Left colon (tissue), 2 donors: ENCODE measurements around the gene MAP3K21. TPM values are rescaled to one million over a fixed set of nuclear protein-coding genes. Genes with fewer than 3 reads are reported as not detected.

Experiments used
- ATAC-seq: fragments of 200-7000 bp; cut with Tn5 transposase; one replicate; pipeline ENCODE4 v1.9.1; 2020; ENCODE audit warnings: mild to moderate bottlenecking, moderate library complexity
- DNase-seq, 2 donors: peaks; one replicate each; pipeline ENCODE4 v3.0.0-alpha.2; 2020
- intact Hi-C, 2 donors: fragments of 100-400 bp; cut with DNase I in 1 of 2; cut with micrococcal nuclease in 1 of 2; formaldehyde crosslinking; loops; one replicate each; pipeline versions ENCODE4 v1.11.2 to v1.14.0; 2022; cut with DNase I, micrococcal nuclease
- total RNA-seq, 2 donors: library from RNA; stranded (reverse); fragmentation: NEBNext Ultra II Directional; extraction: Animal tissue kit (Norgen Biotek cat#: 25700); gene quantifications; one replicate each; pipeline ENCODE4 v1.2.1, GENCODE V29; 2021
- donor health status: DM: no; HTN: no; CAD: no.
- donor health status: DM: yes; HTN: yes; CAD: no.

The MAP3K21 gene
- total RNA-seq, 2 donors from 2014 or later: 16.3 to 18.1 TPM

DNA sequence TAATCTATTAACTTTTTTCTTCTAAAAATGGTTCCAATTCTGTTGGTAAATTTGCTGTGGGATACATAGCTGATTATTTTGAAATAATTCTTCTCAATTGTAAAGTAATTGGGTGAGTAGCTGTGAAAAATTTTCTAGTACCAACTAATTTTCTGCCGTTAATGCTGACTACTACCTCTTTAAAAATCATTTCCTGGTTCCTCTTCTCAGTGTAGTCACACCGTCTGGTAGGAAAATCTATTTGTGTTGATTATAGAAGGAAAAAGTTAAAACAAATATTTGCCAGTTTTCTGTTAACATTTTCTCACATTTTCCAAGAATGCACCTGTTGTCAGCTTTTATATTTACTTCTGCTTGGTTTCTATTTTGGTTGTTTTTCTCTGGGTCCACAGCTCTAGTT, 82.0 kb downstream of the MAP3K21 start:
- no peak for ATAC-seq
- DNase-seq: no peak
- intact Hi-C loops: no loop called here

GRCh38 chr1:233410906-233411305, 83.4 kb downstream of the MAP3K21 start:
- ATAC-seq (no peak), DNase-seq (no peak)
- intact Hi-C loops: no loop called here

DNA sequence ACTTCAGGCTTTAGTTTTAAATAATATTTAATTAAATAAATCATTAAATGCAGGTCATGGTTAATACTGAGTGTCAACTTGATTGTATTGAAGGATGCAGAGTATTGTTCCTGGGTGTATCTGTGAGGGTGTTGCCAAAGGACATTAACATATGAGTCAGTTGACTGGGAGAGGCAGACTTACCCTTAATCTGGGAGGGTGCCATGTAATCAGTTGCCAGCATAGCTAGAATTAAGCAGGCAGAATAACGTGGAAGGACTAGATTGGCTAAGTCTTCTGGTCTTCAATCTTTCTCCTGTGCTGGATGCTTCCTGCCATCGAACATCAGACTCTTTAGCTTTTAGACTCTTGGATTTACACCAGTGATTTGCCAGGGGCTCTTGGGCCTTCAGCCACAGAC, 85.3 kb downstream of the MAP3K21 start:
- DNase-seq: no peak
- no peak for ATAC-seq
- intact Hi-C loops: no loop called here

- ATAC-seq (no peak), DNase-seq (no peak)
- intact Hi-C loops: no loop called here
Observed at GRCh38 chr1:233421293-233421692, 93.8 kb downstream of the MAP3K21 start.

GRCh38 chr1:233424779-233425178, 97.3 kb downstream of the MAP3K21 start:
- intact Hi-C loops: no loop called here
- ATAC-seq (no peak), DNase-seq (no peak)

DNA sequence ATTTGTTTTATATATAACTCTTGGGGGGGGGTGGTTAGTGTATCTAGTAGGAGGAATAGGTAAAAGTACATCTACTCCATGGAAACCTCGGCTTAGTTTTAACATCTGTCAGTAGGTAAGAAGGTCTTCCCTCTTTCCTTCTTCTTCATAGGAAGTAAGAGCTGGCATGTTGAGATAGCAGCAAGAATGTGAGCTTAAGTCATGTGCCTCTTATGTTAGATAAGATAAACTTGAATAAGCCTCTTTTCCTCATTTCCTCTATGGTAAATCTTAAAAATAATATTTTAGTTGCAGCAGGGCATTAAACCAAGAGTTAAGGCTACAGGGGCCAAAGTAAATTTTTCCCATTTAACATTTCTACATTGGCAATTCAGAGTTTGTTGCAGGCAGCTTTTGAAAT, 100.4 kb downstream of the MAP3K21 start:
- intact Hi-C loops: no loop called here
- DNase-seq: no peak
- no peak for ATAC-seq

DNA sequence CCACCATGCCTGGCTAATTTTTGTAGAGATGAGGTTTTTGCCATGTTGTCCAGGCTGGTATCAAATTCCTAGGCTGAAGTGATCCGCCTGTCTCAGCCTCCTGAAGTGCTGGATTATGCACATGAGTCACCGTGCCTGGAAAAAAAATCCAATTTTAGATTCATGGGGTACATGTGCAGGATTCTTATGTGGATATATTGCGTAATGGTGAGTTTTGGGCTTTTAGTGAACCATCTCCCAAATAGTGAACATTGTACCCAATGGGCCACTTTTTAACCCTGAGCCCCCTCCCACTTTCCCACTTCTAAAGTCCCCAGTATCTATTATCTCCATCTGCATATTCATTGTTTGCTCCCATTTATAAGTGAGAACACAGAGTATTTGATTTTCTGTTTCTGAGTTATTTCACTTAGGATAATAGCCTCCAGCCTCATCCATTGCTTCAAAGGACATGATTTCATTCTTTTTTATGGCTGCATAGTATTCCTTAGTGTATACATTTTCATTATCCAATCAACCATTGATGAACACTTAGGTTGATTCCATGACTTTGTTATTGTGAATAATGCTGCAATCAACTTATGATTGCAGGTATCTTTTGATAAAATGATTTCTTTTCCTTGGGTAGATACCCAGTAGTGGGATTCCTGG, 104.4 kb downstream of the MAP3K21 start:
- ATAC-seq (no peak), DNase-seq (no peak)
- intact Hi-C loops: no loop called here

- no peak for DNase-seq
- intact Hi-C loops: no loop called here
- no peak for ATAC-seq
Observed at GRCh38 chr1:233432916-233433315, 105.4 kb downstream of the MAP3K21 start.

DNA sequence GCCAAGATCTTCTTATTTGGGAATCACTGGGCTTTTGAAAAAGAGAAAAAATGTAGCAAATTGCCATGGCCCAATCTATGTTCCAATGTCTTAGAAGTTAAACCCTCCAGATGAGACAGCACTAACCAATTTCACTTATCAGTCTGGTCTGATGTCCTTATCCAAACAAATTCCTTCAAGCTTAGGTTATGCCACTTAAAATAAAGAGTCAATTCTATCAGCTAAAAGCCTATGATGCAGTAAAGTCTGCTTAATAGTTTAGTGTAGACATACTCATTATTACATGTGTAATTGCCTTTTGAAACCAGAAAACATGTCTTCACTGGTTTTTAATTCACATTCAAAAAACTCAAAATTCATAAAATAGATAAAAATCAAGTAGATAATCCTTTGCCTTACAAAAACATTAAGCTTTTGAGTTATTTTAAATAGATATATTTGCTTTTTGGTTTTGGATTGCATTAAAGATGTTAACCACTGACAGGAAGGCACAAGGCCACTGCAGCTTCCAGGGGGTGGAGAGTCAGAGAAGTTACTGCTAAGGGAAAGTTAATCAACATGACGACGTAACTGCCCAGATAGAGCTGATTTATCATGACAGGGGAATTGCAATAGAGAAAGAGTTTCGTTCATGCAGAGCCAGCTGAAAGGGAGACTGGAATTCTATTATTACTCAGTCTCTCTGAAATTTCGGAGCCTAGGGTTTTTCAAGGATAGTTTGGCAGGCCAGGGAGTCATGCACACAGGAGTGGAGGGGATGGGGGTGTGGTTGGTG, 106.1 kb downstream of the MAP3K21 start:
- ATAC-seq: no peak
- no peak for DNase-seq
- intact Hi-C loops: no loop called here

Other genes starting within 250 kb of the MAP3K21 start
- gene PCNX2, start 32.0 kb upstream of the MAP3K21 start, total RNA-seq: 1 to 10 TPM; 5.7 to 9.8 TPM